GM21360 (cell line): Measurements from ENCODE around the gene INIP.
"Not testable (repeated sequence)": the region's sequence is repeated elsewhere in the genome, so short reads cannot be mapped to it uniquely, and the experiment has no call there.

Experiments
- ATAC-seq: cut with Tn5 transposase; IDR thresholded peaks from one replicate; pipeline ENCODE4 v1.9.1; 2021; ENCODE audit warnings: mild to moderate bottlenecking, moderate library complexity; ENCODE audit not compliant: unreplicated experiment

The INIP gene

GRCh38 chr9:112743216-112743836, 25.4 kb upstream of the INIP start:
- ATAC-seq, result no peak

DNA sequence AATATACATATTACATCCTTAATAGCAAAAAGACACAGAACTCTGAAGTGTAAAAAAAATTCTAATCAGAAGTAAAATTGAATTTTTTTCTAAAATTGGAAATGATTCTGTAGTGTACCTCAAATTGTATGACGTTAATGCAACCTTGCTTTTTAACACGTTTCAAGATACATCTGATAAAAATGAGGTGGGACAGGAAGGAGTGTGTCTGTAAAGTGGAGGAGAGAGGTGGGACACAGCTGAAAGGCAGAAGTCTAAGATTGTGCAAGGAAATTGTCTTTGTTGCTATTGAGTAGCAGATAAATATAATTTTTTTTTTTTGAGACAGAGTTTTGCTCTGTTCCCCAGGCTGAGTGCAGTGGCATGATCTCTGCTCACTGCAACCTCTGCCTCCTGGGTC, 17.0 kb upstream of the INIP start:
- ATAC-seq, result no peak

GRCh38 chr9:112731971-112732370, 14.1 kb upstream of the INIP start:
- no peak for ATAC-seq

- ATAC-seq, result no peak
Observed at GRCh38 chr9:112728401-112728800, 10.5 kb upstream of the INIP start.

DNA sequence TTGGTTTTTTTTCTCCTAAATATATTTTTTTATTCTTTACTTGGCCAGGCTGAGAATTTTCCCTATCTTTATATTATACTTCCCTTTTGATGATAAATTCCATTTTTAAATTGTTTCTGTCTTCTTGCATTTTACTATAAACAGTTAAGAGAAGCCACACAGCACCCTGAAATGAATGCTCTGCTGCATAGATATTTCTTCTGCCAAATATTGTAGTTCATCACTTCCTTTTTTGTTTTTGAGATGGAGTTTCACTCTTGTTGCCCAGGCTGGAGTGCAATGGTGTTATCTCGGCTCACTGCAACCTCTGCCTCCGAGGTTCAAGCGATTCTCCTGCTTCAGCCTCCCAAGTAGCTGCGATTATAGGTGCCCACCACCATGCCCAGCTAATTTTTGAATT, 8.5 kb upstream of the INIP start:
- ATAC-seq, result peak; percentile 53

- ATAC-seq, result no peak
Observed at GRCh38 chr9:112725961-112726360, 8.0 kb upstream of the INIP start.

GRCh38 chr9:112722749-112723148, 4.8 kb upstream of the INIP start:
- ATAC-seq, result not testable (repeated sequence)

- no peak for ATAC-seq
Observed at GRCh38 chr9:112720113-112720780, 2.3 kb upstream of the INIP start.

DNA sequence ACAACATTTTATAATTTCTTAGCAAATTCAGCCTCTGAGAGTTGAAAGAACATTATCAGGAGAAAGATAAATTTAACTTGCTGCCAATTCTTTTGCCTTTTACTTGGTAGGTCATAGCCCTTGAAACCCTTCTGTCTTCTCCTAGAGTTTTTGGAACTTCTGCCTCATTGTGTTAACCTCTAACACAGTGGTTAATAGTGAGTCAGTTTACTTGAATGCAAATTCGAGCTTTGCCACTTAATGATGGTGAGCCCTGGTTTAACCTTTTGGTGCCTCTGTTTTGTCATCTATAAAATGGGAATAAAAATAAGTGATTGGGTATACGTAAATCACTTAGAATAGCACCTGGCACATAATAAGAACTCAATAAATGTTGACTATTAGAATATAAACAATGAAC, 1.8 kb upstream of the INIP start:
- ATAC-seq, result no peak

DNA sequence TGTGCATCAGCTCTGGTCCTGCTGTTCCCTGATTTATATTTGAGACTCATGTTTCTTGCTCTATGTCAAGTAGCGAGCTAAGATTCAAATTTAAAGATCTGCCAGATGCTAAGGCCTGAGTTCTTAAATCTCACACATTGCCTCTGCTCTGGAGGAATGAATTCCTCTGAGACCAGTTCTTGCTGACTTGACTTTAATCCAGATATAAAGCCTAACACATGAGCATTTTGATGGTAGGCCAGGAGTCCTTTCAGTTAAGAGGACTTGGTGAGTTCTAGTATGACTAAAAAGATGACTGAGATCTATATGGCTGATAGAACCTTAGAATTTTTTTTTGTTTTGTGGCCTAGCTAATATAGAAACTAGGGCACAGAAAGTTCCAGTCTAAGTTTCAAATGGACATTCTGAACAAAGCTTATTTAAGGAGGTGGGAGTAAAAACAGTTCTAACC, 1.3 kb upstream of the INIP start:
- ATAC-seq, result peak; percentile 30

GRCh38 chr9:112712678-112713077, 5.2 kb downstream of the INIP start:
- no peak for ATAC-seq

DNA sequence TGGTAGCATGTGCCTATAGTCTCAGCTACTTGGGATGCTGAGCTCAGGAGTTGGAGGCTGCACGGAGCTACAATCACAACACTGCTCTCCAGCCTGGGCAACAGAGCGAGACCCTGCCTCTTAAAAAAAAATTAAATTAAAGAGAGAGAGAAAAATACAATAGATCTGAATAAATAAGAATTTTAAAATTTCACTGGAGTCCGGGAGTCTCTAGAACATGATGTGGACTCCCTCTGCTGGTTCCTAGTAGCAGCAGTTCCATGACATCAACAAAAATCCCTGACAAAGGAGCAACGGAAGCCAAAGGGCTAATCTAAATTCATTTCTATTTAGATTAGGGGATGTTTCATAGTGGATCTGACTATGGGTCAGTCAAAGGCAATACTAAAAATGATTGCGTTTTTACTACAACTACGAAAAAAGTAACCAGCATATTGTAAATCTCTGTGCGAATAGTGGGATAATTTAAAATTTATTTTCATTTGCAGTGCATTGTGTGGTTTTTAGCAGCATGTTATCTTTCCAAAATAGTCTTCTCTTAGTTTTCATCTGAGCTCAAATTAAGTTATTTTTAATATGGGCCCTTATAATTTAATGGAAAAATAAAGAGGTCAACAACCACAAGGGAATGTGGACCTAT, 6.7 kb downstream of the INIP start:
- no peak for ATAC-seq

DNA sequence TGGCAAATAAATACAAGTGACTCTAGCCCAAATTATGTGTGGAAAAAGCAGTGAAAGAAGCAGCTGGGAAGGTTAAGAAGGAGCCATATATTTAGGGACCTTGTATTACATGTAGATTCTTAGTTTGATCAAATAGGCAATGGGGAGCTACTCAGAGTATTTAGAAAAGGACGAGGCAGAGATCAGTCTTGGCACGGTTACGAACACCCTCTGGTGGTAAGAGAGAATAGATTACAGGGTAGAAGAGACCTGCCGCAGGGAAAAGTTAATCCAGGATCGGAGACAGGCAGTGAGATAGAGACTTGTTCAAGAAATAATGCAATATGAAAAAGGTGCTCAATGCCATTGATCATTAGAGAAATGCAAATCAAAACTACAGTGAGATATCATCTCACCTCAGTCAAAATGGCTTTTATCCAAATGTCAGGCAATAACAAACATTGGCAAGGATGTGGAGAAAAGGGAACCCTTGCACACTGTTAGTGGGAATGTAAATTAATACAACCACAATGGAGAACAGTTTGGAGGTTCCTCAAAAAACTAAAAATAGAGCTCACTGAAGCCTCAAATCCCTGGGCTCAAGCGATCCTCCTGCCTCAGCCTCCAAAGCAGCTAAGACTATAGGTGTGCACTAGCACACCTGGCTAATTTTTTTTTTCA, 12.0 kb downstream of the INIP start:
- no peak for ATAC-seq

DNA sequence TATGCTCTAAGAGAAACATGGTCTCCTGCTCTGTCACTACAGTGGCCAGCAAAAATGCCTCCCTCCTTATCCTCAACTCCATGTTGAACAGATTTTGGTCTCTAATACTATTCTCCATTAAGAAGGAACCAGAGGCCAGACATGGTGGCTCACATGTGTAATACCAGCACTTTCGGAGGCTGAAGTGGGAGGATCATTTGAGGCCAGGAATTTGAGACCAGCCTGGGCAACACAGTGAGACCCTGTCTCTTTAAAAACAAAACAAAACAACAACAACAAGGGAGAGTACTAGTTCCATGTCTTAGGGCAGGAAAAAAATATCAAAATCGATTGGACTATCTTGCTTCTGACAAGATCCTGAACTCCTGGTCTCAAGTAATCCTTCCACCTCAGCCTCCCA, 14.6 kb downstream of the INIP start:
- no peak for ATAC-seq

- ATAC-seq, result no peak
Observed at GRCh38 chr9:112700085-112700484, 17.8 kb downstream of the INIP start.

DNA sequence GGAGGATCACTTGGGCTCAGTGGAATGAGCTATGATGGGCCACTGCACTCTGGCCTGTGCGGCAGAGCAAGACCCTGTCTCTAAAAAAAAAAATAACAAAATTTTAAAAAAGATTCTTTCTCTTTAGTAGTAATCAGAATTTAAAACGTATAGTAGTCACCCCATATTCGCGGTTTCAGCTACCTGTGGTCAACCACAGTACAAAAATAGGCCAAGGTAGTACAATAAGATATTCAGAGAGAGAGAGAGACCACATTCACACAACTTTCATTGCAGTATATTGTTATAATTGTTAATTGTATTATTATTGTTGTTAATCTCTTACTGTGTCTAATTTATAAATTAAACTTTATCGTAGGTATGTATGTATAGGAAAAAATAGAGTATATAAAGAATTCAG, 18.7 kb downstream of the INIP start:
- peak; percentile 83 for ATAC-seq

- ATAC-seq, result no peak
Observed at GRCh38 chr9:112696461-112696860, 21.5 kb downstream of the INIP start.

- ATAC-seq, result no peak
Observed at GRCh38 chr9:112694706-112695555, 23.0 kb downstream of the INIP start.

GRCh38 chr9:112689161-112689740, 28.7 kb downstream of the INIP start:
- ATAC-seq, result no peak

- no peak for ATAC-seq
Observed at GRCh38 chr9:112680731-112681402, 37.0 kb downstream of the INIP start.
